Measurements from ENCODE around the gene PLA1A. TPM values are rescaled to one million over a fixed set of nuclear protein-coding genes. Genes with fewer than 3 reads are reported as not detected.

PLA1A gene
- total RNA-seq, 1 experiment from 2014 or later = not detected

DNA sequence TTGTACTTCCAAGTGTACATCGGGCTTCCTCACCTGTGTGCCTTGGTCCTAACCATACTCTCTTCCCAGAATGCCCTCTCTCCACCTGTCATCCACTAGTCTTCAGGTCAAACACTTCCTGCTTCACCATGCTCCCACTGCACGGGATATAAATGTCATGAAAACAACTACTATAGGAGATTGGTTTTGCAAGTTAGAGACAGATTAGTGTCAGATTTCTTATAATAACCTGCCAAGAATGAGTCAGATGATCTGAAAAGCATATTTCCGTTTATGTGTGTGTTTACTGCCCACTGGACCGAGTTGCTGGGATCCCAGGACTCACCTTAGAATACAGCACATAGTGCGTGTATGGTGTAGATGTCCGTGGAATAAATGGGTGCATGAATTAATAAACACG is 21.4 kb downstream of the PLA1A start:
- Histone ChIP-seq H3K9me3 (ENCODE audit: low read depth, low read length, poor library complexity, severe bottlenecking) (no peaks in the 10 kb centered on the region), H3K4me3 (ENCODE audit: low read depth, low read length, poor library complexity, severe bottlenecking) (no peak overlapping the region), H3K27ac (ENCODE audit: low read depth, low read length, poor library complexity, severe bottlenecking) (no peak overlapping the region), H3K4me1 (ENCODE audit: insufficient read depth, low read length, poor library complexity, severe bottlenecking) (no peaks in the 10 kb centered on the region), H3K27me3 (replicated peaks; ENCODE audit: insufficient read depth, low read depth, low read length, poor library complexity) (no peaks in the 10 kb centered on the region), H3K36me3 (ENCODE audit: insufficient read depth, low read length, poor library complexity, severe bottlenecking) (no peaks in the 10 kb centered on the region)
- intact Hi-C loops (cut with micrococcal nuclease; ENCODE audit: unreplicated experiment) = no loop called here
- no peak for DNase-seq (ENCODE audit: low spot score)
- TF ChIP-seq, protein P1, sequence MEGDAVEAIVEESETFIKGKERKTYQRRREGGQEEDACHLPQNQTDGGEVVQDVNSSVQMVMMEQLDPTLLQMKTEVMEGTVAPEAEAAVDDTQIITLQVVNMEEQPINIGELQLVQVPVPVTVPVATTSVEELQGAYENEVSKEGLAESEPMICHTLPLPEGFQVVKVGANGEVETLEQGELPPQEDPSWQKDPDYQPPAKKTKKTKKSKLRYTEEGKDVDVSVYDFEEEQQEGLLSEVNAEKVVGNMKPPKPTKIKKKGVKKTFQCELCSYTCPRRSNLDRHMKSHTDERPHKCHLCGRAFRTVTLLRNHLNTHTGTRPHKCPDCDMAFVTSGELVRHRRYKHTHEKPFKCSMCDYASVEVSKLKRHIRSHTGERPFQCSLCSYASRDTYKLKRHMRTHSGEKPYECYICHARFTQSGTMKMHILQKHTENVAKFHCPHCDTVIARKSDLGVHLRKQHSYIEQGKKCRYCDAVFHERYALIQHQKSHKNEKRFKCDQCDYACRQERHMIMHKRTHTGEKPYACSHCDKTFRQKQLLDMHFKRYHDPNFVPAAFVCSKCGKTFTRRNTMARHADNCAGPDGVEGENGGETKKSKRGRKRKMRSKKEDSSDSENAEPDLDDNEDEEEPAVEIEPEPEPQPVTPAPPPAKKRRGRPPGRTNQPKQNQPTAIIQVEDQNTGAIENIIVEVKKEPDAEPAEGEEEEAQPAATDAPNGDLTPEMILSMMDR (conservative IDR thresholded peaks at IDR 0.05; ENCODE audit: low read depth, low read length) = no peak
- TF ChIP-seq EZH2 (IDR thresholded peaks at IDR 0.05; ENCODE audit: borderline replicate concordance, low read depth, low read length, poor library complexity, severe bottlenecking) = no peak
- ChIA-PET CTCF (interaction anchor here (0.5 kb wide), 1 partner anchor 58 kb away, joined by 3 read pairs; no protein-coding TSS in a partner anchor), POLR2A (ENCODE audit: low non-redundant PET) (no interaction called here)
- no TSS peak for BruUV-seq (replicated peaks)

DNA sequence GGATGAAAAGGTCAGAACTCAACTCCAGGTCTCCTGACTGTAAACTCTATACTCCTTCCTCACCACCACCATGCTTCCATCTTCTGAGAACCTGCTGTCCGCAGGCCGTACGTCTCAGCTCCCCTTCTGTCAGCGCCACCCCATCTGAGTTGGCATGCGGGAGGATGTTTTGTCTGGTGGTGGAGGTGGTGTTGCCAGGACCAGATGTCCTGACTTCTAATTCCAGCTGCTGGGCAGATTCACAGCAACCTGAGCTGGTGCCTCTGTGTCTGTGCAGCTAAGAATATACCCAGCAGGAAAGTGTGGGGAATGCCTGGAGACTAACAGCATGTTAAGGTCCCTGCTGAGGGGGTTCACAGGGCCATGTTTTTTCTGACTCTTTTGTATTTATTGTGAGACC is 23.2 kb downstream of the PLA1A start:
- intact Hi-C loops (cut with micrococcal nuclease; ENCODE audit: unreplicated experiment) = no loop called here
- no peaks in the 10 kb centered on the region for H3K27me3 ChIP-seq (replicated peaks; ENCODE audit: insufficient read depth, low read depth, low read length, poor library complexity)
- H3K4me1 ChIP-seq (ENCODE audit: insufficient read depth, low read length, poor library complexity, severe bottlenecking) = peaks cover 4% of the 10 kb centered on the region
- no peaks in the 10 kb centered on the region for H3K36me3 ChIP-seq (ENCODE audit: insufficient read depth, low read length, poor library complexity, severe bottlenecking)
- no peaks in the 10 kb centered on the region for H3K9me3 ChIP-seq (ENCODE audit: low read depth, low read length, poor library complexity, severe bottlenecking)
- no peak overlapping the region for H3K4me3 ChIP-seq (ENCODE audit: low read depth, low read length, poor library complexity, severe bottlenecking)
- CTCF ChIA-PET = no interaction called here
- POLR2A ChIA-PET (ENCODE audit: low non-redundant PET) = no interaction called here
- no peak for DNase-seq (ENCODE audit: low spot score)
- TF ChIP-seq, protein P1 (conservative IDR thresholded peaks at IDR 0.05; ENCODE audit: low read depth, low read length) = no peak
- no peak for TF ChIP-seq EZH2 (IDR thresholded peaks at IDR 0.05; ENCODE audit: borderline replicate concordance, low read depth, low read length, poor library complexity, severe bottlenecking)
- H3K27ac ChIP-seq (ENCODE audit: low read depth, low read length, poor library complexity, severe bottlenecking) = no peak overlapping the region
- BruUV-seq (replicated peaks) = no TSS peak

DNA sequence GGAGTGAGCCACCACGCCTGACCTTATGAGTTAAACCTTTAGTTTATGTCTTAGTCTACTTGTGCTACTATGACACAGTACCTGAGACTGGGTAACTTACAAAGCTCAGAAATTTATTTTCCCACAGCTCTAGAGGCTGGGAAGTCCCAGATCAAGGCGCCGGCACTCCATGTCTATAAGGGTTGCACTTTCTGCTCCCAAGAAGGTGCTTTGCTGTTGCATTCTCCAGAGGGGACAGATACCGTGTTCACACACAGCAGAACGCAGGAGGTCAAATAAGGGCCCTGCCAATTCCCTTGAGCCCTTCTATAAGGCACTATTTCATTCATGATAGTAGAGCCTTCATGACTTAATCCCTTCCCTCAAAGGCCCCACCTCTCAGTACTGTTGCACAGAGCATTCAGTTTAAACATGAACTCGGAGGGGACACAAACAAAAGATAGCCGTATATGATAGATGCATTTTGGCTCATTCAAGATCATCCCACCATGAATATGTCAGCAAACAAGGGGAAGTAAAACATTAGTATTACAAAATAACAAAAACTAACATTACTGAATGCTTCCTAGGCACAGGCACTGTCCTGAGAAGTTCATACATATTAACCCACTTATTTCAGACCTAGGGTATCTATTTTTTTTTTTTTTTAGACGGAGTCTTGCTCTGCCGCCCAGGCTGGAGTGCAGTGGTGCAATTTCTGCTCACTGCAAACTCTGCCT is 26.5 kb downstream of the PLA1A start:
- BruUV-seq (replicated peaks) = no TSS peak
- intact Hi-C loops (cut with micrococcal nuclease; ENCODE audit: unreplicated experiment) = no loop called here
- POLR2A ChIA-PET (ENCODE audit: low non-redundant PET) = no interaction called here

More for the DNA sequence above, 26.5 kb downstream of the PLA1A start:
- no peak for DNase-seq (ENCODE audit: low spot score)
- CTCF ChIA-PET = interaction anchor here (0.7 kb wide), 1 partner anchor 837 kb away, joined by 4 read pairs; no protein-coding TSS in a partner anchor
- H3K4me1 ChIP-seq (ENCODE audit: insufficient read depth, low read length, poor library complexity, severe bottlenecking) = peaks cover 5% of the 10 kb centered on the region
- no peaks in the 10 kb centered on the region for H3K36me3 ChIP-seq (ENCODE audit: insufficient read depth, low read length, poor library complexity, severe bottlenecking)
- TF ChIP-seq, protein P1 (conservative IDR thresholded peaks at IDR 0.05; ENCODE audit: low read depth, low read length) = no peak
- no peak for TF ChIP-seq EZH2 (IDR thresholded peaks at IDR 0.05; ENCODE audit: borderline replicate concordance, low read depth, low read length, poor library complexity, severe bottlenecking)
- no peak overlapping the region for H3K4me3 ChIP-seq (ENCODE audit: low read depth, low read length, poor library complexity, severe bottlenecking)
- H3K9me3 ChIP-seq (ENCODE audit: low read depth, low read length, poor library complexity, severe bottlenecking) = no peaks in the 10 kb centered on the region
- H3K27me3 ChIP-seq (replicated peaks; ENCODE audit: insufficient read depth, low read depth, low read length, poor library complexity) = no peaks in the 10 kb centered on the region
- H3K27ac ChIP-seq (ENCODE audit: low read depth, low read length, poor library complexity, severe bottlenecking) = no peak overlapping the region

Measured in A673 (cell line).